ENCODE results near the gene MBD3L5.
"Not testable (repeated sequence)": the region's sequence is repeated elsewhere in the genome, so short reads cannot be mapped to it uniquely, and the experiment has no call there.

DNA sequence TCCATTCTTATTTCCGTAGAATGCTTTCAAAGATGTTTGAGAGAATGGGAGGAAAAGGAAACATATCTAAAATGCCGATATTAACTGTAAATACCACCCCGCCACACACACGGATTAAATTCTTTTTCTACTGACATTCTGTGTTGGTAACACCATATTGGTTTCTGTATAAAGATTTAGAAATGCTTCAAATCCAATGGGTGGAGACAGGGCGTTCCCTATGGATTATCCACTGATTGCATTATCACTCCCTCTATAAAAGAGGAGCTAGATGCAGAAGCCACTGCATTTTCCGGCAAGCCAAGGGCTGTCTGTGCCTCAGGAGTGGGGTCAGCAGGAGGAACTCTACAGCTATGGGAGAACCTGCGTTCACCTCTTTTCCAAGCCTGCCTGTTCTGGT, 18.6 kb downstream of the MBD3L5 start, which contains the start of gene MBD3L2:
- TF ChIP-seq ZBTB7A (IDR thresholded peaks at IDR 0.05; ENCODE audit: low read depth); EGR1 (IDR thresholded peaks at IDR 0.05); YY1 (IDR thresholded peaks at IDR 0.05; ENCODE audit: low read depth): not testable (repeated sequence)
- TF ChIP-seq, protein P1, sequence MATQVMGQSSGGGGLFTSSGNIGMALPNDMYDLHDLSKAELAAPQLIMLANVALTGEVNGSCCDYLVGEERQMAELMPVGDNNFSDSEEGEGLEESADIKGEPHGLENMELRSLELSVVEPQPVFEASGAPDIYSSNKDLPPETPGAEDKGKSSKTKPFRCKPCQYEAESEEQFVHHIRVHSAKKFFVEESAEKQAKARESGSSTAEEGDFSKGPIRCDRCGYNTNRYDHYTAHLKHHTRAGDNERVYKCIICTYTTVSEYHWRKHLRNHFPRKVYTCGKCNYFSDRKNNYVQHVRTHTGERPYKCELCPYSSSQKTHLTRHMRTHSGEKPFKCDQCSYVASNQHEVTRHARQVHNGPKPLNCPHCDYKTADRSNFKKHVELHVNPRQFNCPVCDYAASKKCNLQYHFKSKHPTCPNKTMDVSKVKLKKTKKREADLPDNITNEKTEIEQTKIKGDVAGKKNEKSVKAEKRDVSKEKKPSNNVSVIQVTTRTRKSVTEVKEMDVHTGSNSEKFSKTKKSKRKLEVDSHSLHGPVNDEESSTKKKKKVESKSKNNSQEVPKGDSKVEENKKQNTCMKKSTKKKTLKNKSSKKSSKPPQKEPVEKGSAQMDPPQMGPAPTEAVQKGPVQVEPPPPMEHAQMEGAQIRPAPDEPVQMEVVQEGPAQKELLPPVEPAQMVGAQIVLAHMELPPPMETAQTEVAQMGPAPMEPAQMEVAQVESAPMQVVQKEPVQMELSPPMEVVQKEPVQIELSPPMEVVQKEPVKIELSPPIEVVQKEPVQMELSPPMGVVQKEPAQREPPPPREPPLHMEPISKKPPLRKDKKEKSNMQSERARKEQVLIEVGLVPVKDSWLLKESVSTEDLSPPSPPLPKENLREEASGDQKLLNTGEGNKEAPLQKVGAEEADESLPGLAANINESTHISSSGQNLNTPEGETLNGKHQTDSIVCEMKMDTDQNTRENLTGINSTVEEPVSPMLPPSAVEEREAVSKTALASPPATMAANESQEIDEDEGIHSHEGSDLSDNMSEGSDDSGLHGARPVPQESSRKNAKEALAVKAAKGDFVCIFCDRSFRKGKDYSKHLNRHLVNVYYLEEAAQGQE (IDR thresholded peaks at IDR 0.05; ENCODE audit: low read depth): not testable (repeated sequence)
- TF ChIP-seq, protein P2, sequence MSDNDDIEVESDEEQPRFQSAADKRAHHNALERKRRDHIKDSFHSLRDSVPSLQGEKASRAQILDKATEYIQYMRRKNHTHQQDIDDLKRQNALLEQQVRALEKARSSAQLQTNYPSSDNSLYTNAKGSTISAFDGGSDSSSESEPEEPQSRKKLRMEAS (IDR thresholded peaks at IDR 0.05): not testable (repeated sequence)
